IPS-18c (cell line): Measurements from ENCODE around the gene AZIN2.
"Not testable (repeated sequence)": the region's sequence is repeated elsewhere in the genome, so short reads cannot be mapped to it uniquely, and the experiment has no call there.

Experiments used
- H3K4me3 ChIP-seq: 2 replicates; pipeline ENCODE4 v1.7.0; 2013; ENCODE audit warnings: low read depth, mild to moderate bottlenecking, low read length, moderate library complexity; ENCODE audit not compliant: insufficient read depth
- H3K9me3 ChIP-seq: one replicate; pipeline ENCODE4 v1.6.1; 2013; ENCODE audit warnings: mild to moderate bottlenecking, low read length, moderate library complexity; ENCODE audit not compliant: control insufficient read depth, insufficient read depth

AZIN2 gene

DNA sequence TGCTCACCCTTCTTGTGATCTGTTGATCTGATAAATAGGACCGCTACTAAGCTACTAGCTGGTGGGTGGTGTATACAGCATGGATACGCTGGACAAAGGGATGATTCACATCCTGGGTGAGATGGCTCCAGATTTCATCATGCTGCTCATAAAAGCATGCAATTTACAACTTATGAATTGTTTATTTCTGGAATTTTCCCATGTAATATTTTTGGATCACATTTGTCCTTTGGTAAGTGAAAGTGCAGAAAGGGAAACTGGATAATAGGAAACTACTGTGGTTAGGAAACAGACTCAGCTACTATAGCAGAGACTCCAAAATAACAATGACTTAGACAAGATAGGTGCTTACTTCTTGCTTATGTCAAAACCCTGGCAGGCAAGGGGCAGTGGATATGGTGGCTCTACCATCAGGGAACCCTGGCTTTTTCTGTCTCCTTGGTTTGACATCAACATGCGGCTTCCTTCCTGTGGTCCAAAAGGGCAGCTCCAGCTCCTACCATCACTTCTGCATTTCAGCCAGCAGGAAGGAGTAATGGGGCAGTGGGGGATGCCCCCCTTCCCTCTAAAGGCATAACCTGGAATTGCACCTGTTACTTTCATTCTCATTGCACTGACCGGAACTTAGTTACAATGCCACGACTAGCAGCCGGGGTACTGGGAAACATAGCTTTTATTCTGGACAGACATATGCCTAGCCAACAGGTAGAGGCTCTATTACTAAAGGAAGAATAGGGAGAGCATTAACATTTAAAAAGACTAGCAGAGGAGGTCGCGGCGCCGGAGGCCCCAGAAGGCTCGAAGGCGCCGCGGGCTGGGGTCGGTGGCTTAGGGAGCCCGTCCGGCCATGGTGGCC lies 30.5 kb upstream of the AZIN2 start:
- no peak overlapping the region for H3K4me3 ChIP-seq
- H3K9me3 ChIP-seq: no peaks in the 10 kb centered on the region

DNA sequence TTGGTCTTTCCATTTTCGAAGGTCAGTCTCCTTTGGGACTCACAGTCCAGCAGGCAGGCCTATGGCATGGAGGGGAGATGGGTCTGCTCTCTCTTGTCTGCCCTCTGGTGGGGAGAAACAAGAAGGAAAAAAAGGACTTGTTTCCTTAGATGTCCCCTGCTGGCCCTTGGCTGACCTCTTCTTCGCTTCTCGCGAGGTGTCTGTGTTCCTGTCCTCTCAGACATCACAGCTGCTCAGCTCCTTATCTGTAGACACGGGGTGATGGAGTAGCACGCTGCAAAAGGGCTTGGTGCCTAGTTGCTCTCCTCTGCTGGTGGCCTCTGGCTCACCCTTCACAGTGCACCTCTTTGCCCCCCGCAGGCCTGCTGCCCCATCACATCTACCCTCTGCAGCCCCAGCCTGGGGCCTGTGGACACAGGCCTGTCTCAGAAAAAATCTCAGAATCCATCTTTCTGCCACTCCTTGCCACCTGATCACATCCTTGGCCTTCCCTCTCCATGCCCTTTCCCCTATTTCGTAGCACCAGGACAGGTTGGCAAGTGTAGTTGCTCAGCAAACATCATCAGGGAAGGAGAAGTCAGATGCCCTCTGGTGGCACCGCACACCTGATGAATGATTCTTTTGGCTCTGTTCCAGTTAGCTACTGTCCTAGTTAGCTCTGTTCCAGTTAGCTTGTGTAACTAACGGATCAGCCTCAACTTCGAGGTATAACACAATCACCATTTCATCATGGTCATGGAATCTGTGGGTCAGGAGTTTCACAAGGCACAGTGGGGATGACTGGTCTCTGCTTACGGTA lies 25.5 kb upstream of the AZIN2 start:
- Histone ChIP-seq H3K9me3 (peaks cover 2% of the 10 kb centered on the region), H3K4me3 (no peak overlapping the region)

DNA sequence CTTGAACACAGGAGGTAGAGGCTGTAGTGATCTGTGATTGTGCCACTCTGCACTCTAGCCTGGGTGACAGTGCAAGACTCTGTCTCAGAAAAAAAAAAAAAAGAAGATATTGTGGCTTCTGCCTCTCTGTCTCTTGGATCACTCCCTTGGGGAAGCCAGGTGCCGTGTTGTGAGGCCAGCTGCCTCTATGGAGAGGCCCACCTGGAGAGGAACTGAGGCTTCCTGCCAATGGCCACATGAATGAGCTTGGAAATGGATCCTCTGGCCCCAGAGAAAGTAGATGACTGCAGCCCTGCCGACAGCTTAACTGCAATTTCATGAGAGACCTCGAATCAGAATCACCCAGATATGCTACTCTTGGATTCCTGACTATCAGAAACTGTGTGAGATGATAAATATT lies 24.5 kb upstream of the AZIN2 start:
- Histone ChIP-seq H3K4me3 (no peak overlapping the region), H3K9me3 (peaks cover 2% of the 10 kb centered on the region)

DNA sequence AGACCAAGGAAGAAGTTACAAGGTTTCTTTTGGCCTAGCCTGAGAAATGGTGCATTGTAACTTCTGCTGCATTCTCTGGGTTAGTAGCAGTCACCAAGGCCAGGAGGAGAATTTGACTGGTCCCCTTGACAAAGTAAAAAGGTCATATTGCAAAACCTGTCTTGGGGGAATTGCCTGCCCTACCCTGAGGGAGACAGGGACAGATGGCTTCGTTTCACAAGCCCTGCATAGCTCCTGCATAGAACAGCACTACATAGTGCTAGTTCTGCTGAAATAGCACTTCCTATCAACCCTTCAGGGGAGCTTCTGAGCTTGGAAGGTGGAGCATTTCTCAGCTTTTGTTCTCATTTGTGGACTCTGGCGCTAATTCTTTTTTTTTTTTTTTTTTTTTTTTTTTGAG lies 23.9 kb upstream of the AZIN2 start:
- peaks cover 2% of the 10 kb centered on the region for H3K9me3 ChIP-seq
- H3K4me3 ChIP-seq: no peak overlapping the region

DNA sequence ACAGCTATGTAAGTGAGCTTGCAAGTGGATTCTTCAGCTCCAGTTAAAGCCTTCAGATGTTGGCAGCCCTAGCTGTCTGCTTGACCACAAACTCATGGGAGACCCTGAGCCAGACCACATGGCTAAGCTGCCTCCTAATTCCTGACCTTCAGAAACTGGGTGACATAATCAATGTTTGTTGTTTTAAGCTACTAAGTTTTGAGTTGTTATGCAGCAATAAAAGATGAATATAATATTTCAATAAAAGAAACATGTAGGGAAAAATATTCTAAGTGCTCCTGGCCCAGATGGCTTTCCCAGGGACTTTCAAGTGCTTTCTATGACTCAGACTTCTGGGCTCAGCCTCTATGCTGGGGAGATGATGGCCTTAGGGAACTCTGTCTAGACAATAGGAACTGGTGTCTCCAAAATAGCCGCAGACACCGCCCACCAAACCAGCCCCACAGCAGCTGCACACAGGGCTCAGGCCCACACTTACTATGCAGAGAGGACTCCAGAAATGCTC lies 20.3 kb upstream of the AZIN2 start:
- peaks cover 8% of the 10 kb centered on the region for H3K9me3 ChIP-seq
- no peak overlapping the region for H3K4me3 ChIP-seq

DNA sequence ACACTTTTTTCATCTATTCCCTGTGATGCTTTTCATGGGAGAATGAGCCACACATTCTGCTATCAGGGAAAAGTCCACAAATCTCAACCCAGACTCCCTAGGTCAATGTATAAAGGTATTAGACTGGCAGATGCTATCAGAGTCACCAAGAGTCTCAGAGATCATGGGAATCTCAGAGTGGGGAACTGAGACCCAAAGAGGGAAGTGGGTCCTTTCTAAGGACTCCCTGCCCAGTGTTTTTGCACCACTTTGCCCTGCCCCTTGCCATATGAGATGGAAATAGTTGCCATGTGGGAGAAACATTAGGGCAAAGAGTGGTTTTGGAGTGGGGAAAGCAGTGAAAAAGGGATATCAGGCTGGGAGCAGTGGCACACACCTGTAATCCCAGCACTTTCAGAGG lies 19.1 kb upstream of the AZIN2 start:
- Histone ChIP-seq H3K4me3 (no peak overlapping the region; the same call in 1 of the 2 replicates), H3K9me3 (peaks cover 8% of the 10 kb centered on the region)

DNA sequence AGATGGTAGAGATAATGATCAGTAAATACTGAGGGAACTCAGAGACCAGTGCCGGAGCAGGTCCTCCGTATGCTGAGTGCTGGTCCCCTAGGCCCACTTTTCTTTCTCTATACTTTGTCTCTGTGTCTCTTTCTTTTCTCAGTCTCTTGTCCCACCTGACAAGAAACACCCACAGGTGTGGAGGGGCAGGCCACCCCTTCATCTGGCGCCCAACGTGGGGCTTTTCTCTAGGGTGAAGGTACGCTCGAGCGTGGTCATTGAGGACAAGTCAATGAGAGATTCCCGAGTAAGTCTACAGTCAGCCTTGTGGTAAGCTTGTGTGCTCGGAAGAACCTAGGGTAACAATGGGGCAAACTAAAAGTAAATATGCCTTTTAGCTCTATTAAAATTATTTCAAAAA lies 16.7 kb upstream of the AZIN2 start:
- H3K9me3 ChIP-seq, H3K4me3 ChIP-seq: not testable (repeated sequence)

DNA sequence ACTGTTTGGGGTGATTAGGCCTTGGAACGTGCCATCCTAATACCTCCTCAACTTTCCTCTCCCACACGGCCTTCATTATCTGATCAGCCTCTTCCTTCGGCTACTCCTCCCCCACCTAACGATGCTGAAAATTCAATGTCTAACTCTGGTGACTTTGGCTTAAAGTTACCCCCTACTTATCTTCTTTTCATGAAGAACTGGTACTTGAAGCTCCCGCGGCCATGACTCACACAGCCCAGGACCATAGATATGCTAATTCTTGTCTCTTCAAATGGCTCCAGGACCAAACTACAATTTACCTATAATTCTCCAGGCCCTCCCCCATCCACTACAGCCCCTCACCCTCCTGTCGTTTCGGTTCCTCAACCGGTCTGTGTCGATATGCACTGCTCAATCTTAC lies 15.7 kb upstream of the AZIN2 start:
- Histone ChIP-seq H3K4me3 (no peak overlapping the region), H3K9me3 (peaks cover 6% of the 10 kb centered on the region)

DNA sequence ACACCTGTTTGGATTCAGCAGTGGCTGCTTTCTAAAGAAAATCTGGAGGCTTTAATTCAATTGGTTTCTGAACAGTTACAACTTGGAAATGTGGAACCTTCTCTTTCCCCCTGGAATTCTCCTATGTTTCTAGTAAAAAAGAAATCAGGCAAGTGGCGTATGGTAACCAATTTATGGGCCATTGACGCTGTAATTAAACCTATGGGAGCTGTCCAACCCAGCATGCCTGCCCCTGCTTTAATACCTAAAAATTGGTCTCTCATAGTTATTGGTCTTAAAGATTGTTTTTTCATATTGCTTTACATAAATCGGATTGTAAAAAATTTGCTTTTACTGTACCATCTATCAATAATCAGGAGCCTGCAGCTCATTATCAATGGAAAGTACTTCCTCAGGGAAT lies 14.5 kb upstream of the AZIN2 start:
- H3K9me3 ChIP-seq, H3K4me3 ChIP-seq: not testable (repeated sequence)

DNA sequence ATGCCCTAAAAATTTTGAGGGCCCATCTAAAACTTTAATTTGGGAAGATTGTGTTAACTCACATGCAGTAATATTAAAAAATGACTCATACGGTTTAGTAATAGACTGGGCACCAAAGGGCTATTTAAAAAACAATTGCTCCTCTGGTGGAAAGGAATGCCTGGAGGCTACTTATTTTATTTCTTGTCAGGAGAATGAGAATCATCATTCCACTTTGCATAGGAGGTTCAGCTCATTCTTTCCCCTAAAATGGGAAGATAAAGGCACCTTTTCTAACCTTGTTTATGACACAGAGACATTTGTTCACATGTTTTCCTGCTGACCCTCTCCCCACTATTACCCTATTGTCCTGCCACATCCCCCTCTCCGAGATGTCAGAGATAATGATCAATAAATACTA lies 12.8 kb upstream of the AZIN2 start:
- not testable (repeated sequence) for H3K4me3 ChIP-seq, H3K9me3 ChIP-seq

DNA sequence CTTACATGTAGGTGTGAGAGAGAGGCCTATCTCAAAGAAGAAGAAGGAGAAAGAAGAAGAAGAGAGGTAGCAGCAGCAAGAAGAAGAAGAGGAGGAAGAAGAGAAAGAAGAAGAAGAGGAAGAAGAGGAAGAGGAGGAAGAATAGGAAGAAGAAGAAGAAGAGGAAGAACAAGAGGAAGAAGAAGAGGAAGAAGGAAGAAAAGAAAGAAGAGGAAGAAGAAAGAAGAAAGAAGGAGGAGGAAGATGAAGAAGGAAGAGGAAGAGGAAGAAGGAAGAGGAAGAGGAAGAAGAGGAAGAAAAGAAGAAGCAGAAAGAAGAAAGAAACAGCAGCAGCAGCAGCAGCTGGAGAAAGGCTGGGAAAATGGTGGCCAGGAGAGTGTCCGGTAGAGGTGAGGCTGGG lies 10.3 kb upstream of the AZIN2 start:
- H3K4me3 ChIP-seq: no peak overlapping the region
- no peaks in the 10 kb centered on the region for H3K9me3 ChIP-seq

DNA sequence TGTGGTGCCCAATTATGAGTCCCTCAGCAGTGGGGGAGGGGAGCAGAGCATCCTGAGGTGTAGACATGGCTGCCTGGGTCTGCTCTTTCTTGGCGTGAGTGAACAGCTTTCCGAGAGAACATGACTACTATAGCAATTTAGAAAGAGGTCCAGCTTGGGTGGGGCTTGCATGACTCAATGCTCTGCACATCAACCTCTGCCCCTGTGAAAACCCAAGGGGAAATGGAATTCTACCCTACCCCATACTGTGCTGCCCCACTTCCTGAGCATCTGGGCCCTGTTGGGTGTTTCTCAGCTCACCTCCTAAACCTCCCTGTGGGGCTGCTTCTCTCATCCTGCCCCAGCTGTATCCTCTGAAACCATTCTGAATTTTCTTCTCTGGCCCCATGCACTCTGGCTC lies 8.2 kb upstream of the AZIN2 start:
- H3K4me3 ChIP-seq: no peak overlapping the region; the same call in 1 of the 2 replicates

DNA sequence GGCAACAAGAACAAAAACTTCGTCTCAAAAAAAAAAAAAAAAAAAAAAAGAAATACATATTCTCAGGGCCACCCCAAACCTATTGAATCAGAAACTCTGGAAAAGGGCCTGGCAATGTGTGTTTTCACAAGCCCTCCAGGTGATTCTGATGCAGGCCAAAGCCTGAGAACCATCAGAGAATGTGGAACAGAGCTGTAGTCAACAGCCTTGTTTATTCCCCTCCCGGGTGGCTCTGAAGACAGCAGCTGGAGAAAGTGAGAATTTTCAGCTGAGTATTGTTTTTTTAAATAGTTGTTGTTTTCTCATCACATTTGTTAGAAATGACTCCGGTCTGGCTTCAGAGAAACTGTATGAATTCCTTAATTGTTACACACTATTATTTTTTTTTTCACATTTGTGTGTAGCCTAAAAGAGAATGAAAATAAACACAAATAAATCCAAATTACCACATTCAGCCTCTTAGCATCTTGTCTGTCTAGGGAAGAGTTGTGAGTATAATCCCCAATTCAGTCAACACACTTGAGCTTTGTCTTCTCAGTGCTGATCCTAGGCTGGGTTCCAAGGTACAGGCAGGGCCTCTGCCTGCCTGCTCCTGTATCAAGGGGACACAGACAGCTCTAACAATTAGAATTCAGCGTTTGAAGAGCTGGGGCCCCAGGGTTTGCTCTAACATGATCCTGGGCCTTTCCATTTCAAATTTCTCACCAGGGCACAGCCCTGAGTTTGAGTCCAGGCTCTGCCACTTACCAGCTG lies 6.6 kb upstream of the AZIN2 start:
- no peak overlapping the region for H3K4me3 ChIP-seq
- no peaks in the 10 kb centered on the region for H3K9me3 ChIP-seq

More for the DNA sequence above, 8.2 kb upstream of the AZIN2 start:
- H3K9me3 ChIP-seq: no peaks in the 10 kb centered on the region

DNA sequence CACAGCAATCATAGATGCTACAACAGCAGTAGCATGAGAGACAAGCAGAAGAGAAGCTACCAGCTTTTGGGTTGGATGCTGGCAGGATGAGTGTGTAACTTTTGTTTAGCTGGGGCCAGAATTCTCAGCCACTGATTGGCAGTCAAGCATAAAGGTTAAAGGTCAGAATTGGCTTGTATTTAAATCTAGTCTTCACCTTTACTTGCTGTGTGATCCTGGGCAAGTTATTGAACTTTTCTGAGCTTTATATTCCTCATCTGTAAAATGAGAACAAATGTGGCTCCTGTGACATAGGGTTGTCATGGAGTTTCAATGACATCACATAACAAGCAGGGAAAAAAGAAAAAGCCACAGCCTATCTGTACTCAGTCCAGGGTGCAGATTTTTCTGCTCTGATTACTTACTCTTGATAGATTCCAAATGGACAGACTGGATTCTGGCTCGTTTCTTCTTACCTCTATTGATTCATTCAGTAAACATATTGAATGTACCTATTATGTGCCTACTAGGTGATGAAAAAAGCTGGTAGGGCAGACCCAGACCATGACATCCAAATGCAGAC lies 2.8 kb upstream of the AZIN2 start:
- no peak overlapping the region for H3K4me3 ChIP-seq
- H3K9me3 ChIP-seq: no peaks in the 10 kb centered on the region

DNA sequence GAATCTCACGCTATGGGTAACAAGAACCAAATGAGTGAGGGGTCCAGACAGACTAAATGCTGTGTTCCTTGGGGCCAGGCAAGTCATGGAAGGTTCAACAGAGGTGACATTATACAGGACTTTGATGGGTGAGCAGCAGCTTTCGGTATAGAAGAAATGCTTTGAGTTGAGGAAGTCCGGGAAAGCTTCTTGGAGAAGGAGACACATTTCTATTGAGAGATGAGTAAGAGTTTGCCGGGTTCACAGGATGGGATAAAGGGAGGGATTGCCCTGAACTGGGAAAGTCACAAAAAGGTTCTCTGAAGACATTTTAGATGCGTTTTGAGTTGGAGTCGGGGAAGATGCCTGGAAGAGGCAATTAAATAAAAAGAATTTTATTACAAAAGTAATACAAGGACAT lies 580 bp upstream of the AZIN2 start:
- Histone ChIP-seq H3K4me3 (peak overlapping the region; percentile 62), H3K9me3 (no peaks in the 10 kb centered on the region)

DNA sequence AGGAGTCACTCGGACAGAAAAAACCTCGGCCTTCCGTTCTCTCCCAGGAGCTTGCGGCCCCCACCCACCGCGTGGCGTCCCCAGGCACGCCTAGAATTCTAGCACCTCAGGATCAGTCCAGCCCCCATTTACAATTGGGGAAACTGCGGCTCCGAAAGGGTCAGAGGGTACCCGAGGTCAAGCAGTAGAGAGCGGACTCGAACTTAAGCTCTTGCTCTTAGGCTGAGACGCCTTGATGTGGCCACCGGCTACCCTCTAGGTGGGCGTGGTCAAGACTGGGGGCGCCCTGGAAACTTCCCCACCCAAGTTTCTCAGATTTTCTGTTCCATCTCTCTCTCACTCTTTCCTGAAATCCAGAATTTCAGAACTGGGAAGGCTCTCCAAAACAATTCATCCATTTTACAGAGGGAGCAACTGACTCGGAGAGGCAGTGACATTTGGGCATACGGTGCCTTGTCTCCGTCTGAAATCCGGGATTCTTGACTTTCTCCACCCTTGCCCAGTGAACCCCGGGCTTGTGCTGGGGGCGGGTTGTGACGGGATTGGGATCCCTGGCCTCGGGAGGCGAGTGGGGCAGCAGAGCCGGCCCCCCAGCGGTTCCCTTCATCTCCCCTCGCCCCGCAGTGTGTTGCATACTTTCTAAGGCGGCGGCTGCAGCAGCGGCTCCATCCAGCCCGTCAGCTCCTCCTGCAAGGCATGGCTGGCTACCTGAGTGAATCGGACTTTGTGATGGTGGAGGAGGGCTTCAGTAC lies 777 bp downstream of the AZIN2 start:
- no peaks in the 10 kb centered on the region for H3K9me3 ChIP-seq
- peak overlapping the region; percentile 80; the same call in 1 of the 2 replicates for H3K4me3 ChIP-seq
